ENCODE data around the gene CPLX4. TPM values are rescaled to one million over a fixed set of nuclear protein-coding genes. Genes with fewer than 3 reads are reported as not detected.
A peak's percentile ranks its signal among the peaks of the same experiment; 100 is the strongest.

The CPLX4 gene
- total and polyA plus RNA-seq, 10 donors: 0.04 TPM; not detected in 9

- H3K4me3 ChIP-seq: no peak overlapping the region
- peaks cover 30 to 100% (median 98%) of the 10 kb centered on the region in 7 donors for H3K27me3 ChIP-seq (replicated peaks in 1 of 7)
- DNase-seq: peak; percentile 18
- intact Hi-C loops (cut with DNase I; ENCODE audit: low total_unique reads): no loop called here
- H3K36me3 ChIP-seq: no peaks in the 10 kb centered on the region
- TF ChIP-seq POLR2A (IDR thresholded peaks at IDR 0.05): no peak
- no peak for TF ChIP-seq POLR2AphosphoS5 (IDR thresholded peaks at IDR 0.05)
- no peak for TF ChIP-seq CTCF (IDR thresholded peaks at IDR 0.05 in 8 of 11, conservative IDR thresholded peaks at IDR 0.05 in 3 of 11)
- H3K9me3 ChIP-seq: no peaks in the 10 kb centered on the region
- WGBS, 5 donors: 7 to 25% (median 14%) methylated on average over 4 of the region's 4 CpGs
- no peak overlapping the region for H3K27ac ChIP-seq
- peaks cover 10 to 60% (median 42%) of the 10 kb centered on the region in 6 donors for H3K4me1 ChIP-seq
Measured at GRCh38 chr18:59270689-59271257, 47.7 kb downstream of the CPLX4 start.

- no peaks in the 10 kb centered on the region for H3K9me3 ChIP-seq
- H3K4me1 ChIP-seq: peaks cover 10 to 71% (median 53%) of the 10 kb centered on the region in 6 donors
- no peak for DNase-seq
- H3K27me3 ChIP-seq (replicated peaks in 1 of 7): peaks cover 30 to 100% (median 99%) of the 10 kb centered on the region in 7 donors
- 8 to 13% (median 9%) methylated on average over 17 of the region's 17 CpGs for WGBS, 5 donors
- no peak overlapping the region for H3K27ac ChIP-seq
- intact Hi-C loops (cut with DNase I; ENCODE audit: low total_unique reads): no loop called here
- peak overlapping the region in 4 of 8 donors; percentile 8 to 61 (median 22) for H3K4me3 ChIP-seq
- TF ChIP-seq CTCF (IDR thresholded peaks at IDR 0.05 in 8 of 11, conservative IDR thresholded peaks at IDR 0.05 in 3 of 11) (no peak), POLR2AphosphoS5 (IDR thresholded peaks at IDR 0.05) (no peak), POLR2A (IDR thresholded peaks at IDR 0.05) (no peak)
- H3K36me3 ChIP-seq: no peaks in the 10 kb centered on the region
Measured at GRCh38 chr18:59269563-59270119, 48.8 kb downstream of the CPLX4 start.

GRCh38 chr18:59268721-59269562 is 49.5 kb downstream of the CPLX4 start:
- Histone ChIP-seq H3K27ac (no peak overlapping the region), H3K27me3 (replicated peaks in 1 of 7) (peaks cover 30 to 100% (median 99%) of the 10 kb centered on the region in 7 donors), H3K4me1 (peaks cover 10 to 68% (median 51%) of the 10 kb centered on the region in 6 donors), H3K36me3 (no peaks in the 10 kb centered on the region), H3K4me3 (peak overlapping the region in 7 of 8 donors; percentile 10 to 61 (median 21)), H3K9me3 (no peaks in the 10 kb centered on the region)
- WGBS, 5 donors: 0 to 5% (median 3%) methylated on average over 30 to 90 of the region's 90 CpGs
- intact Hi-C loops (cut with DNase I; ENCODE audit: low total_unique reads): no loop called here
- TF ChIP-seq POLR2A (IDR thresholded peaks at IDR 0.05) (no peak), CTCF (IDR thresholded peaks at IDR 0.05 in 8 of 11, conservative IDR thresholded peaks at IDR 0.05 in 3 of 11) (no peak), POLR2AphosphoS5 (IDR thresholded peaks at IDR 0.05) (no peak)
- DNase-seq: peak; percentile 75
